Stimulated activated memory B cell treated with anti-CD40 and anti-IgM and Interleukin-4, amounts not matched to agents 10 μg/mL and 1 μg/mL and 100 μg/mL, for 72 hours (primary cell): ENCODE measurements around the gene P2RX4.
"Not testable (repeated sequence)": the region's sequence is repeated elsewhere in the genome, so short reads cannot be mapped to it uniquely, and the experiment has no call there.

Experiments used
- ATAC-seq: fragments of 150-1000 bp; cut with Tn5 transposase; 2 replicates; pipeline ENCODE4 v1.10.0; 2021
- H3K27ac Mint-ChIP-seq: one replicate; pipeline ENCODE4 v1.8.0; 2022; ENCODE audit warnings: mild to moderate bottlenecking, mixed read lengths
- H3K27me3 Mint-ChIP-seq: one replicate; pipeline ENCODE4 v1.8.0; 2022; ENCODE audit warnings: mixed read lengths
- H3K36me3 Mint-ChIP-seq: one replicate; pipeline ENCODE4 v1.8.0; 2022; ENCODE audit warnings: mixed read lengths
- H3K4me1 Mint-ChIP-seq: one replicate; pipeline ENCODE4 v1.8.0; 2022; ENCODE audit warnings: mixed read lengths
- H3K4me3 Mint-ChIP-seq: one replicate; pipeline ENCODE4 v1.8.0; 2022; ENCODE audit warnings: mild to moderate bottlenecking, moderate library complexity, mixed read lengths
- H3K9me3 Mint-ChIP-seq: one replicate; pipeline ENCODE4 v1.8.0; 2022; ENCODE audit warnings: mixed read lengths

The P2RX4 gene

DNA sequence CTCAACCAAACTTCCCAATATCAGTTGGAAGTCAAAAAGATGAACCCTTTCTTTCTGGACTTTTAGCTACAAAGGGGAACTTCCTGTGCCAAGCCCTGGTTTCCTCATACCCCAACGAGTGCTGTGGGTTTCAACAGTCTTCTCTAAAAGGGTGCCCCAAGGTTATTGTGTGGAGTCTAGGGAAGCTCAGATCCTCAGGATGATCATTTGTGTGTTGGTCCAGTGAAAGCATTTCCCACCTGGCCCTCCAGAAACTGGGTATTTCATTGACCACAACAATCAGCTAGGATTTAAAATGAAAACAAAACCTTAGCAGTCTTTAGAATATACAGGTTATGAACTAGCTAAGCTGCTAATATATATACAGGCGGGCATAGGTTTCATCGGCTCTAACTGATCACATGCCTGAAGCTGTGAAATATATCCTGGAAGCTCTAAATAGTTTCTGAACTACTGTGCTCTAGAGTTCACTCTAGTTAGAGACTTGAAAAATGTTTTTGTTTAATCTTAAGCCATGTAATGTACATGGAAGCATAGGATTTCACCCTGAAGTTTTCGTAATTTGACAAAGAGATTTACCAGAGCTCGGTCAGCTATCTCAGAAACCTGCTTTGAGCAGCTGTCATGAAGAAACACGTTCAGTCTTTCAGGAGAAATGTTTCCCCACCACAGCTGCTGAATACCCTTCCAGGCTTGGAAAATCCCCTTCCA, 29.6 kb downstream of the P2RX4 start:
- Mint-ChIP-seq H3K27me3 (no peaks in the 10 kb centered on the region), H3K9me3 (no peaks in the 10 kb centered on the region), H3K36me3 (peaks cover 29% of the 10 kb centered on the region), H3K27ac (peak overlapping the region; percentile 84), H3K4me1 (peaks cover 27% of the 10 kb centered on the region), H3K4me3 (no peak overlapping the region)
- ATAC-seq, result no peak

DNA sequence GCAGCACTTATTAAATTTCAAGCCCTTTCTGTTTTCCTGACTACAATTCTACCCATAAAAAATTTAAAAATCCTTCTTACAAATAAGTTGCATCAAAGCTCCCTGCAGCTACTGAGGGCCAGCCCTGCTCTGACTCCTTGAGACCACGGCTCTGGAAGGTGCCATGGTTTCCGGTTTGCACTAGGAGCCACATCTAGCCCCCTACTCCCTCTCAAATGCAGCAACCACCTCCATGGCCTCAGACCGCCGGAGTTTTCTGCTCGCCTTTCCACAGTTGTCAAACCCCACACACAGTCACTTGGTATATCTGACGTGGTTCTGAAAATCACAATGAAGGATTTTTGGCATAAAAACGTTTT, 30.1 kb downstream of the P2RX4 start:
- no peak overlapping the region for H3K4me3 Mint-ChIP-seq
- no peaks in the 10 kb centered on the region for H3K27me3 Mint-ChIP-seq
- peaks cover 27% of the 10 kb centered on the region for H3K4me1 Mint-ChIP-seq
- peaks cover 26% of the 10 kb centered on the region for H3K36me3 Mint-ChIP-seq
- H3K27ac Mint-ChIP-seq, result peak overlapping the region; percentile 84
- no peak for ATAC-seq
- H3K9me3 Mint-ChIP-seq, result no peaks in the 10 kb centered on the region

GRCh38 chr12:121240484-121241101, 30.7 kb downstream of the P2RX4 start:
- Mint-ChIP-seq H3K27me3 (no peaks in the 10 kb centered on the region), H3K9me3 (no peaks in the 10 kb centered on the region), H3K4me1 (peaks cover 27% of the 10 kb centered on the region), H3K36me3 (peaks cover 26% of the 10 kb centered on the region), H3K4me3 (peak overlapping the region; percentile 60), H3K27ac (peak overlapping the region; percentile 84)
- ATAC-seq, result peak; percentile 79

GRCh38 chr12:121241156-121241970, 31.4 kb downstream of the P2RX4 start:
- ATAC-seq, result no peak
- Mint-ChIP-seq H3K27ac (peak overlapping the region; percentile 84), H3K9me3 (no peaks in the 10 kb centered on the region), H3K4me1 (peaks cover 27% of the 10 kb centered on the region), H3K27me3 (no peaks in the 10 kb centered on the region), H3K36me3 (peaks cover 20% of the 10 kb centered on the region), H3K4me3 (peak overlapping the region; percentile 60)

DNA sequence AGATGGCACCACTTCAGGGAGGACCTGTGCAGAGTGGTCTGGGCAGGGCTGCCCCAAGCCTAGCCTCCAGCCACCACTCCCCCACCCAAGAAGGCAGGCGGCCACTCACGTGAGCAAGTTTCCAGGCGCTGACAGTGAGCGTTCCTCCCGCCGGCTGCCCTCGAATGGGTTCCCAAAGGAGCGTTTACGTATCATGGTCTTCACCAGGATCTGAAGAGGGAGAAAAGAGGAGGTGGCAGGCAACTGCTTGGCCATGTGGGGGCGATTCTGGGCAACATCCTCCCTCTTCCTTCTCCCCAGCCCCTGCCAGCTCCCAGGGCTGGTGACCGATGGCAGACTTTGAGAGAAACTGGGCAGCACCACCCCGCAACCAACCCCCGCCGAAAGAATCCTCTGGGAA, 35.1 kb downstream of the P2RX4 start:
- H3K9me3 Mint-ChIP-seq, result no peaks in the 10 kb centered on the region
- H3K4me1 Mint-ChIP-seq, result peaks cover 39% of the 10 kb centered on the region
- H3K36me3 Mint-ChIP-seq, result peaks cover 45% of the 10 kb centered on the region
- no peak for ATAC-seq
- H3K27me3 Mint-ChIP-seq, result no peaks in the 10 kb centered on the region
- H3K4me3 Mint-ChIP-seq, result no peak overlapping the region
- H3K27ac Mint-ChIP-seq, result no peak overlapping the region

DNA sequence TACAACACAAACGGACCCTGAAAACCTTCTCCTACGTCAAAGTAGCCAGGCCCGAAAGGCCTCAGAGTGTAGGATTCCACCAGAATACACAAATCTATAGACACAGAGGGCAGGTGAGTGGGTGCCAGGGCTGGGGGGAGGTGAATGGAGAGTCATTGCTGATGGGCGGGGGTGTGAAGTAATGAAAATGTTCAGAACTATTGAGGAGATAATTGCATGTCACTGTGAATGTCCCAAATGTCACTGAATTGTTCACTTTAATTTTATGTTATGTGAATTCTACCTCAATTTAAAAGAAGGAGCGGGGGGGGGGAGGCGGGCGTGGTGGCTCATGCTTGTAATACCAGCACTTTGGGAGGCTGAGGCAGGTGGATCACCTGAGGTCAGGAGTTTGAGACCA, 36.0 kb downstream of the P2RX4 start:
- Mint-ChIP-seq H3K27me3 (no peaks in the 10 kb centered on the region), H3K27ac (no peak overlapping the region), H3K4me1 (peaks cover 30% of the 10 kb centered on the region), H3K9me3 (no peaks in the 10 kb centered on the region), H3K4me3 (no peak overlapping the region), H3K36me3 (peaks cover 51% of the 10 kb centered on the region)
- no peak for ATAC-seq

DNA sequence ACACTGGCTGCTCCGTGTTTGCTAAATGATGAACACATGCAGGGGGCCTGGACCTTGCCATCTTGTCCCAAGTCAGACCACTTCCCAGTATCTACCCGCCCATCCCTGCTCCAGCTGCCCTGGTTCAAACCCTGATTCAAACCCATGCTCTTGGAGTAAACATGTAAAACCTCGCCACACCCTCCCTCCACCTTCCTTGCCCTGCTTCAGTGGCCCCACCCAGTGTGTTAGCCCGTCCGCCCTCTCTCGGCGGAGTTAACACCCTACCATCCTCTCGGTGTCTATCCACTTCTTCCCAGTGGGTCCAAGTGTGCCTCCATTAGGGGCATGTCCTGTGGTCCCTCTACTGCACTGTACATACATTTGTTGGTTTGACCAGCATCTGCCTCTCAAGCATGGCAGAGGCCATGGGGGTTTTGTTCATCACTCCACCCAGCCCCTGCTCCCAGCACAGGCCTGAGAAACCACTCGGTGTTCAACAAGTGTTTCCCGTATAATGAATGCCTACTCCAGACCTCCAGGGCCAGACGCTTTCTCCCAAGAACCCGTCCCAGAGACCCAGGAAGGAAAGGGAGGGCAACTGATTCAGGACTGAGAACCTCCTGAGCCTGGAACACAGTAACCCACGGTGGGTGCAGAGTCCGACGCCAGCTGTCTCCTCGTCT, 37.1 kb downstream of the P2RX4 start:
- Mint-ChIP-seq H3K9me3 (no peaks in the 10 kb centered on the region), H3K4me3 (no peak overlapping the region), H3K36me3 (peaks cover 55% of the 10 kb centered on the region), H3K27ac (peak overlapping the region; percentile 13), H3K27me3 (no peaks in the 10 kb centered on the region), H3K4me1 (peaks cover 20% of the 10 kb centered on the region)
- no peak for ATAC-seq

DNA sequence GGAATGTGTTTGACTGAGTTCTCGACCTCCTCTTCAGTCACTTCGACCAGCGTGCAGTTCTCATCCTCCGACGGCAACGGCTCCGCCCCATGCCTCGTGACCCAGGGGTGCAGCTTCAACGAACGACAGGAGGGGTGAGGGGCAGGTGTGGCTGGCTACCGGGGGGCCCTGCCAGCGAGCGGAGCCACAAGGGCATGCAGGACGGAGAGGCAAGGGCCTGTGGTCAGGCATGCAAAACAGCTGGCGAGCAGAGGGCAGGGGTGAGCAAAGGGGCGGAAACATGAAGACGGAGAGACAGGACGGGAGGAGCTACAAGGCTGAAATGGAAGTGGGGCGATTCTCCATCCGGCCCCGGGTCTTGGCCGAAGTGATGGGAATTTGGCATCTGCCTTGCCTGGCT, 38.7 kb downstream of the P2RX4 start:
- peaks cover 65% of the 10 kb centered on the region for H3K36me3 Mint-ChIP-seq
- peak overlapping the region; percentile 70 for H3K4me3 Mint-ChIP-seq
- peaks cover 20% of the 10 kb centered on the region for H3K4me1 Mint-ChIP-seq
- H3K27me3 Mint-ChIP-seq, result no peaks in the 10 kb centered on the region
- H3K27ac Mint-ChIP-seq, result peak overlapping the region; percentile 82
- peak; percentile 93 for ATAC-seq
- H3K9me3 Mint-ChIP-seq, result no peaks in the 10 kb centered on the region

DNA sequence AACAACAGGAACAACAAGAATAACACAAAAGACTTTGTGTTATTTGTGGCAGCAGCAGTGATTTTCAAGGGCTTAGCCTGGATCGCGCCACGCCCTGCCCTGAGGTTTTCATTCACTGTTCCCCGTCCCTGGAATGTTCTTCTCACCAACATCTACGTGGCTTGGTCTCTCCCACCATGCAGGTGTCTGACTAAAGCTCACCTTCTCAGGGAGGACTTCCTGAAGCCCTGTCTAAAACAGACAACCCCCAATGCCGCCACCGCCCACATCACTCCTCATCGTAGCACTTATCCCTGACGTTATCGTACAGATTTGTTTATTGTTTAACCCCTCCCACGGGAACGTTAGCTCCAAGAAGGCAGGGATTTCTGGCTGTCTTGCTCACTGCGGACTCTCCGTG, 40.4 kb downstream of the P2RX4 start:
- no peaks in the 10 kb centered on the region for H3K27me3 Mint-ChIP-seq
- H3K4me3 Mint-ChIP-seq, result no peak overlapping the region
- H3K4me1 Mint-ChIP-seq, result peaks cover 20% of the 10 kb centered on the region
- peaks cover 74% of the 10 kb centered on the region for H3K36me3 Mint-ChIP-seq
- peak overlapping the region; percentile 38 for H3K27ac Mint-ChIP-seq
- no peak for ATAC-seq
- H3K9me3 Mint-ChIP-seq, result no peaks in the 10 kb centered on the region

GRCh38 chr12:121251838-121252237, 41.9 kb downstream of the P2RX4 start:
- Mint-ChIP-seq H3K4me1 (peaks cover 19% of the 10 kb centered on the region), H3K4me3 (no peak overlapping the region), H3K36me3 (peaks cover 84% of the 10 kb centered on the region), H3K27ac (no peak overlapping the region), H3K9me3 (no peaks in the 10 kb centered on the region), H3K27me3 (no peaks in the 10 kb centered on the region)
- no peak for ATAC-seq

DNA sequence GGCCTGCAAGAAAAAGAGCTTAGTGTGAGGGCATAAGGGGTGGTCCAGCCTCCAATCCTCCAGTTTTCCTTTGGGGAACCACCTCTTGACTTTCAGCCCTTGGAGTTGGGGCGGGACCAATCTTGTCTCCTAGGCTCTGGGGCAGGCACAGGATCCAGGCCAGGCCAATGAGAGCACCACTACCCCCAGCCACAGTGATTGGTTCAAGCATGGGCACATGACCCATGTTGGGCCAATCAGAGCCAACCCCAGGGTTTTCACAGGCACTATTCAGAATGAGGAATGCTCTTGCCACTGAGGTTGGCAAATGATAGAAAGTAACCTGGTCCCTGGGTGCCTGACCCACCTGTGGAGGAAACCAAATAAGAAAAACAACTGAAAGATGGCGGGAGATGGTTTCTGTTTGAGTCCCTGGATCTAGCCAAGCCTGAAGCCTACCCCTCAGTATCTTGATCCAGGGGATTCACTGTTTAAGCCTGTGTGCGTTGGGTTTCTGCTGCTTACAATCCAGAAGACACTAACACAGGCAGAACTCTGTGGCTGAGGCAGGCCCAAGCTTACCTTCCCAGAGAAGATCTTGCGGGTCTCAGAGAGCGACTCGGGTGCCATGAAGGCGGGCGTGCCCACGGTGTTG, 42.9 kb downstream of the P2RX4 start:
- no peak overlapping the region for H3K4me3 Mint-ChIP-seq
- H3K9me3 Mint-ChIP-seq, result no peaks in the 10 kb centered on the region
- H3K27me3 Mint-ChIP-seq, result no peaks in the 10 kb centered on the region
- no peak for ATAC-seq
- H3K27ac Mint-ChIP-seq, result no peak overlapping the region
- peaks cover 10% of the 10 kb centered on the region for H3K4me1 Mint-ChIP-seq
- peaks cover 80% of the 10 kb centered on the region for H3K36me3 Mint-ChIP-seq

DNA sequence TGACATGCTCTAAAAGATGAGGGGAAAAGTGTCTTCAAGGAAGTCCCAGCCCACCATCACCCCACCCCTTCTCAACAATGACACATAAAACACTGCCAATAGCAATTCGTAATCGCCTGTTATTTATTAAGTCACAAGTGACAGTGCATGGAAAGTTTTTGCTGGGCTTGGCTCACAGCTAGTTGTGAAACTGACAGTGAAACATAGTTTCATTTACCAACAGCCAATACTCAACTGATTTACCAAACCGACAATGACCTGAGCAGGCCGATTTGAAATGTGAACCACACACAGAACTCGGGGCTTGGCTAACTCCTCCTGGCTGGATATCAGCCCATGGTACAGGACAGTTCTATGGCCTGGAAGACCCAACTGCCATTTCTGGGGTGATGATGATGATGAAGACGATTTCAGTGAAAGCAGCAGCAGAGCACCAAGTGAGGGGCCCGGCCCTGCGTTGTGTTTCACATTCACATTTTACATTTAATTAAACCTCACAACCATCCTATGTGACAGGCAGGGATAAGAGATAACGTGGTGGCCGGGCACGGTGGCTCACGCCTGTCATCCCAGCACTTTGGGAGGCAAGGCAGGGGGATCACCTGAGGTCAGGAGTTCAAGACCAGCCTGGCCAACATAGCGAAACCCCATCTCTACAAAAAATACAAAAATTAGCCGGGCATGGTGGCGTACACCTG, 43.9 kb downstream of the P2RX4 start:
- peaks cover 81% of the 10 kb centered on the region for H3K36me3 Mint-ChIP-seq
- no peak overlapping the region for H3K4me3 Mint-ChIP-seq
- ATAC-seq, result no peak
- H3K4me1 Mint-ChIP-seq, result peaks cover 10% of the 10 kb centered on the region
- no peak overlapping the region for H3K27ac Mint-ChIP-seq
- no peaks in the 10 kb centered on the region for H3K9me3 Mint-ChIP-seq
- no peaks in the 10 kb centered on the region for H3K27me3 Mint-ChIP-seq

DNA sequence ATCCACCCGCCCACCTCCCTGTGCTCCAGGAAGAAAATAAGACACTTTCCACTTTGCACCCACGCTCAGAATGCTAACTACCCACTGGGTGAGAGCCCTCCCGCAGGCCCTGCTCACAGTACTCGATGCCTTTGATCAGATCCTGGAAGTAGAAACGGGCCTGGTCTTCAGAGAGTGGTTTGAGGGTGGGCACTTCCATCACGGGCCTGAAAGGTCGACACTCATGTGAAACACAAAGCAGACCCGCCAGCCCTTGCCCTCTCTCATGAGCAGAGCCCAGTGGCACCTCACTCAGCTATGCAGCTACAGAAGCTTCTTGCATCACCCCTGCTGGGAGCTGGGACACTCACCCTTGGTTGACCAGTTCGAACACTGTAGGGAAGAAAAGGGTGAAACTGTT, 45.5 kb downstream of the P2RX4 start:
- ATAC-seq, result no peak
- peaks cover 82% of the 10 kb centered on the region for H3K36me3 Mint-ChIP-seq
- H3K27me3 Mint-ChIP-seq, result no peaks in the 10 kb centered on the region
- H3K9me3 Mint-ChIP-seq, result no peaks in the 10 kb centered on the region
- H3K4me3 Mint-ChIP-seq, result no peak overlapping the region
- H3K4me1 Mint-ChIP-seq, result peaks cover 12% of the 10 kb centered on the region
- no peak overlapping the region for H3K27ac Mint-ChIP-seq

GRCh38 chr12:121257704-121258449, 47.9 kb downstream of the P2RX4 start:
- not testable (repeated sequence) for H3K4me3 Mint-ChIP-seq, H3K27me3 Mint-ChIP-seq, H3K9me3 Mint-ChIP-seq
- peak; percentile 52 for ATAC-seq
- Mint-ChIP-seq H3K36me3 (peaks cover 76% of the 10 kb centered on the region), H3K4me1 (peaks cover 12% of the 10 kb centered on the region), H3K27ac (peak overlapping the region; percentile 5)
